PC-3 (cell line): ENCODE data around the gene SULT1E1. TPM values are rescaled to one million over a fixed set of nuclear protein-coding genes. Genes with fewer than 3 reads are reported as not detected.

ENCODE experiments used
- ATAC-seq: fragments of 200-7000 bp; cut with Tn5 transposase; 2 replicates; pipeline ENCODE4 v1.9.1; 2020; ENCODE audit warnings: mild to moderate bottlenecking, moderate library complexity
- BruUV-seq: library from RNA; stranded (reverse); fragments of 400-500 nt; replicated peaks from 2 replicates; lab custom pipeline; 2021; lab: Mats Ljungman, UMichigan
- CTCF ChIA-PET: fragments of 300-600 bp; sonication (Branson Sonifier 250); formaldehyde crosslinking; loops from one replicate; lab custom pipeline; 2022; ENCODE audit warnings: antibody characterized with exemption; lab: Charles Lee
- POLR2A ChIA-PET: fragments of 300-600 bp; sonication (Branson Sonifier 250); formaldehyde crosslinking; loops from one replicate; lab custom pipeline; 2022; ENCODE audit warnings: antibody characterized with exemption; ENCODE audit not compliant: unreplicated experiment; lab: Charles Lee
- DNase-seq: peaks from one replicate; pipeline ENCODE4 v3.0.0-alpha.2; 2015
- H2AFZ ChIP-seq: fragments of 300-600 bp; sonication (generic); 2 replicates; pipeline ENCODE4 v1.6.0; 2016; ENCODE audit warnings: antibody characterized with exemption, low read length
- H3F3A ChIP-seq: fragments of 300-600 bp; sonication (generic); one replicate; pipeline ENCODE4 v1.6.0; 2017; ENCODE audit warnings: antibody characterized with exemption, low read length, control low read depth, mild to moderate bottlenecking; ENCODE audit not compliant: unreplicated experiment
- H3K27ac ChIP-seq: fragments of 300-600 bp; sonication (generic); 2 replicates; pipeline ENCODE4 v1.5.1; 2016; ENCODE audit warnings: mild to moderate bottlenecking, low read length
- H3K27me3 ChIP-seq: fragments of 300-600 bp; sonication (generic); 2 replicates; pipeline ENCODE4 v1.6.1; 2016; ENCODE audit warnings: low read length, mixed read lengths
- H3K36me3 ChIP-seq: fragments of 300-600 bp; sonication (generic); 2 replicates; pipeline ENCODE4 v1.6.1; 2016; ENCODE audit warnings: low read depth, mixed run types, low read length, mixed read lengths
- H3K4me1 ChIP-seq: fragments of 300-600 bp; sonication (generic); 2 replicates; pipeline ENCODE4 v1.5.1; 2016; ENCODE audit warnings: low read length; ENCODE audit not compliant: insufficient read depth
- H3K4me2 ChIP-seq: fragments of 300-600 bp; sonication (generic); 2 replicates; pipeline ENCODE4 v1.6.0; 2016; ENCODE audit warnings: low read length
- H3K4me3 ChIP-seq: fragments of 300-600 bp; sonication (generic); 2 replicates; pipeline ENCODE4 v1.5.1; 2016; ENCODE audit warnings: mild to moderate bottlenecking, low read length, mixed read lengths
- H3K79me2 ChIP-seq: fragments of 300-600 bp; sonication (generic); 2 replicates; pipeline ENCODE4 v1.6.1; 2017; ENCODE audit warnings: low read length, mixed read lengths
- H3K9ac ChIP-seq: fragments of 300-600 bp; sonication (generic); 2 replicates; pipeline ENCODE4 v1.6.0; 2016; ENCODE audit warnings: mild to moderate bottlenecking, low read length
- H3K9me2 ChIP-seq: fragments of 300-600 bp; sonication (generic); replicated peaks from 2 replicates; pipeline ENCODE4 v1.6.1; 2016; ENCODE audit warnings: mixed run types, low read length, mixed read lengths
- H3K9me3 ChIP-seq: fragments of 300-600 bp; sonication (generic); 2 replicates; pipeline ENCODE4 v1.6.1; 2016; ENCODE audit warnings: low read length, mixed read lengths
- H4K20me1 ChIP-seq: fragments of 300-600 bp; sonication (generic); 2 replicates; pipeline ENCODE4 v1.6.1; 2016; ENCODE audit warnings: low read length, mixed read lengths
- EZH2 ChIP-seq: fragments of 300-600 bp; sonication (generic); IDR thresholded peaks from one replicate; pipeline ENCODE4 v1.6.1; 2017; ENCODE audit warnings: antibody characterized with exemption, mild to moderate bottlenecking, low read length; ENCODE audit not compliant: unreplicated experiment
- EZH2phosphoT487 ChIP-seq: fragments of 300-600 bp; sonication (generic); IDR thresholded peaks from 2 replicates; pipeline ENCODE4 v1.6.1; 2018; ENCODE audit warnings: mild to moderate bottlenecking, antibody characterized with exemption, low read length, borderline replicate concordance
- intact Hi-C: fragments of 100-400 bp; cut with micrococcal nuclease; formaldehyde crosslinking; loops from 2 replicates; pipeline ENCODE4 v1.9.0; 2023
- total RNA-seq: library from RNA; depleted of rRNA; stranded (reverse); fragments of >200 nt; gene quantifications from 2 replicates; pipeline ENCODE4 v1.2.3, GENCODE V29; 2014
- TF ChIP-seq, protein P1 (sequence below): fragments of 300-600 bp; sonication (generic); conservative IDR thresholded peaks from 2 replicates; pipeline ENCODE4 v1.5.1; 2017; ENCODE audit warnings: antibody characterized with exemption, low read depth, mild to moderate bottlenecking, low read length

SULT1E1 gene
- total RNA-seq, 1 experiment from 2014 or later = not detected

DNA sequence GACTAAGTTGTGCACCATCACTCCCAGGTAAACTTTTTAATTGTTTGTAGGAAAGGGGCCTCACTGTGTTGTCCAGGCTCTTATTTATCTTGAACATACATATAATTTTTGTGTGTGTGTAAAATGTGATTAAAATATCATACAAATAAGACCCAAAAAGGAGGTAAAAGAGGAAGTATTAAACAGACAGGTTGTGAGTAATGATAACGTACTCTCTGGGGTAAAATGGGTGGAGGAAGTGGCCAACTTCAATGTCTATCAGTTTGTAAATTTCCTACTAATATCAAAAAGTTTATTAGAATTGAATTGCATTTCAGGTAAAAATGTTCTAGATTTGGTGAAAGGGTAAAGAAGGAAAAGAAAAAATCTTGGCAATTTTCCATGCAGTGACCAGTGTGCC, 48.8 kb downstream of the SULT1E1 start:
- no peak overlapping the region for H2AFZ ChIP-seq

DNA sequence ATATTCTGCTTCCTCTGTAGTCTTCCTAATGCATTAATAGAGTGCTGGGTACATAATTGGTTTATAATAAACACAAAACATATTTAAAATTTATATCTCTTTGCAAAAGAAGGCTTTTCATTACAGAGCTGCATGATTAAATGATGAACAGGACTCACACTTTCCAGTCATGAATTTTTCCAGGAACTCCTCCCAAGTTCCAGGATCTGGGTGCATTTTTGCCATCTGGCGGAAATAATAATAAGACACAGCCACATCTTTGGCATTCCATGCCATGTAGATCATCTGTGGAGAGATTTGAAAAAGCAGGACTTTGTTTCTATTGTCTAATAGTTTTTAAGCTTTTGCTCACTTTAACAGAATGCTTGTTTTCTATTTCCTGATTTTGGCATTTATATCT, 59.3 kb downstream of the SULT1E1 start:
- H3K9me3 ChIP-seq = no peaks in the 10 kb centered on the region
- peak; percentile 15 for DNase-seq
- intact Hi-C loops = no loop called here
- H3K27ac ChIP-seq = no peak overlapping the region
- H3K4me2 ChIP-seq = no peak overlapping the region
- H3K9ac ChIP-seq = no peak overlapping the region
- H3K4me3 ChIP-seq = no peak overlapping the region
- ATAC-seq = no peak
- TF ChIP-seq EZH2 = no peak
- no peak for TF ChIP-seq EZH2phosphoT487
- TF ChIP-seq, protein P1, sequence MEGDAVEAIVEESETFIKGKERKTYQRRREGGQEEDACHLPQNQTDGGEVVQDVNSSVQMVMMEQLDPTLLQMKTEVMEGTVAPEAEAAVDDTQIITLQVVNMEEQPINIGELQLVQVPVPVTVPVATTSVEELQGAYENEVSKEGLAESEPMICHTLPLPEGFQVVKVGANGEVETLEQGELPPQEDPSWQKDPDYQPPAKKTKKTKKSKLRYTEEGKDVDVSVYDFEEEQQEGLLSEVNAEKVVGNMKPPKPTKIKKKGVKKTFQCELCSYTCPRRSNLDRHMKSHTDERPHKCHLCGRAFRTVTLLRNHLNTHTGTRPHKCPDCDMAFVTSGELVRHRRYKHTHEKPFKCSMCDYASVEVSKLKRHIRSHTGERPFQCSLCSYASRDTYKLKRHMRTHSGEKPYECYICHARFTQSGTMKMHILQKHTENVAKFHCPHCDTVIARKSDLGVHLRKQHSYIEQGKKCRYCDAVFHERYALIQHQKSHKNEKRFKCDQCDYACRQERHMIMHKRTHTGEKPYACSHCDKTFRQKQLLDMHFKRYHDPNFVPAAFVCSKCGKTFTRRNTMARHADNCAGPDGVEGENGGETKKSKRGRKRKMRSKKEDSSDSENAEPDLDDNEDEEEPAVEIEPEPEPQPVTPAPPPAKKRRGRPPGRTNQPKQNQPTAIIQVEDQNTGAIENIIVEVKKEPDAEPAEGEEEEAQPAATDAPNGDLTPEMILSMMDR = no peak
- H3K36me3 ChIP-seq = no peaks in the 10 kb centered on the region
- ChIA-PET CTCF (no interaction called here), POLR2A (no interaction called here)
- no peaks in the 10 kb centered on the region for H4K20me1 ChIP-seq
- no peaks in the 10 kb centered on the region for H3K79me2 ChIP-seq
- H2AFZ ChIP-seq = no peak overlapping the region
- H3K9me2 ChIP-seq = no peaks in the 10 kb centered on the region
- BruUV-seq = no TSS peak
- no peaks in the 10 kb centered on the region for H3K27me3 ChIP-seq
- no peaks in the 10 kb centered on the region for H3F3A ChIP-seq
- H3K4me1 ChIP-seq = no peaks in the 10 kb centered on the region

More for the DNA sequence above, 48.8 kb downstream of the SULT1E1 start:
- POLR2A ChIA-PET = no interaction called here
- no peak for DNase-seq
- TF ChIP-seq, protein P1 = no peak
- TF ChIP-seq EZH2 = no peak
- no peak for TF ChIP-seq EZH2phosphoT487
- no peak overlapping the region for H3K4me2 ChIP-seq
- intact Hi-C loops = no loop called here
- no peaks in the 10 kb centered on the region for H3F3A ChIP-seq
- H4K20me1 ChIP-seq = no peaks in the 10 kb centered on the region
- no peaks in the 10 kb centered on the region for H3K4me1 ChIP-seq
- no peaks in the 10 kb centered on the region for H3K9me2 ChIP-seq
- no peak for ATAC-seq
- no peak overlapping the region for H3K4me3 ChIP-seq
- BruUV-seq = no TSS peak
- H3K79me2 ChIP-seq = no peaks in the 10 kb centered on the region
- no peaks in the 10 kb centered on the region for H3K9me3 ChIP-seq
- no peaks in the 10 kb centered on the region for H3K27me3 ChIP-seq
- CTCF ChIA-PET = no interaction called here
- no peak overlapping the region for H3K9ac ChIP-seq
- no peaks in the 10 kb centered on the region for H3K36me3 ChIP-seq
- no peak overlapping the region for H3K27ac ChIP-seq

DNA sequence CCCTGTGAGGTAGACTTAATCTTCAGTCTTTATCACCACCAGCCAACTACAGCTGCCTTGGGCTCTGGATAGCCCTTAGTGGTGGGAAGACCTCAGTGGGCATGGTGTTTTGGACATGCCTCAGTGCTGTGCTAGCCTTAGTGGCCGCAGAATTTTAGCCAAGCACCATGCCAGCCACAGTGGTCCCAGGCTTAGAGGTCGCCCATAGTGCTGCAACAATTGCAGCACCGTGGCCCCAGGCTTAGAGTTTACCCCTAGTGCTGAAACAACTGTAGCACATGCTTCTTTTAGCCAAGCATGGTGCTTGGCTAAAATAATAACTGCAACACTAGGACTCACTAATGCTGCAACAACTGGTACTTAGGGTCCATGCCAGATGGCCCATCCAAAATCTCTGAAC, 60.6 kb downstream of the SULT1E1 start:
- no peak for DNase-seq
- TF ChIP-seq EZH2 (no peak), EZH2phosphoT487 (no peak)
- TF ChIP-seq, protein P1 = no peak
- BruUV-seq = no TSS peak
- Histone ChIP-seq H3K4me1 (no peaks in the 10 kb centered on the region), H3K9ac (no peak overlapping the region), H3K27ac (no peak overlapping the region), H3K9me2 (no peaks in the 10 kb centered on the region), H2AFZ (no peak overlapping the region), H3K79me2 (no peaks in the 10 kb centered on the region), H3K4me3 (no peak overlapping the region), H3K27me3 (no peaks in the 10 kb centered on the region), H3K36me3 (no peaks in the 10 kb centered on the region), H3K9me3 (no peaks in the 10 kb centered on the region), H4K20me1 (no peaks in the 10 kb centered on the region), H3F3A (no peaks in the 10 kb centered on the region), H3K4me2 (no peak overlapping the region)
- ATAC-seq = no peak
- intact Hi-C loops = no loop called here
- ChIA-PET CTCF (no interaction called here), POLR2A (no interaction called here)
